Measurements from ENCODE around the gene KIF11. TPM values are rescaled to one million over a fixed set of nuclear protein-coding genes. Genes with fewer than 3 reads are reported as not detected.
A peak's percentile ranks its signal among the peaks of the same experiment; 100 is the strongest.

KIF11 gene
- total RNA-seq, 4 donors from 2014 or later: 0.27 to 1.6 (median 0.44) TPM

DNA sequence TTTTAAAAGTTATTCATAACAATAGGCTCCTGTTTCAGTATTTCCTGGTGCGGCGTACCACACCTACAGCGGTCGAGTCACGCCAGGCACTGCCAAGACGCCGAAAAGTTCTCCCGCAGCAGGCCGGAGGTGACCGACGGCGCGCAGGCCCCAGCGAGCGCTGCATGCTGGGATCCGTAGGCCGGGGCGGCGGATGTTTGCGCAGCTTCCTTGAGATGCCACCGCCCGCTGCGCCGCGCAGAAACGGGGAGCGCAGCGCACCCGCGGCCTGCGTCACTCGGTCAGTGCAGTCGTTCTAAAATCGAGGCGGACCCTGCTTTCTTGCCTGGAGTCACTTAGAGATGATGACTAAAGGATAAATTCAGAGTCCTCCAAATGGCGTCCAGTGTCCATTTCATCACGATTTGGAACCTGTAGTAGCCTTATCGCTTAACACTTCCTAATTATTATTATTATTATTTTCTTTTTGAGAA is 1.3 kb upstream of the KIF11 start:
- Histone ChIP-seq H3K27ac (peak overlapping the region; percentile 88 to 98 (median 94)), H3K36me3 (no peaks in the 10 kb centered on the region), H3K9me3 (no peaks in the 10 kb centered on the region), H3K4me3 (peak overlapping the region; percentile 64 to 71), H3K4me1 (peaks cover 0 to 31% (median 0%) of the 10 kb centered on the region in 3 donors), H3K27me3 (no peaks in the 10 kb centered on the region)
- WGBS, 2 donors (ENCODE audit: low coverage in 1 of 2): 0% methylated on average over 1 to 3 of the region's 38 CpGs
- peak; percentile 95 for ATAC-seq
- TF ChIP-seq POLR2AphosphoS5 (IDR thresholded peaks at IDR 0.05): peak; percentile 93
- TF ChIP-seq EP300 (IDR thresholded peaks at IDR 0.05): no peak
- peak; percentile 67 to 73 for TF ChIP-seq POLR2A (IDR thresholded peaks at IDR 0.05)
- TF ChIP-seq, protein P1, sequence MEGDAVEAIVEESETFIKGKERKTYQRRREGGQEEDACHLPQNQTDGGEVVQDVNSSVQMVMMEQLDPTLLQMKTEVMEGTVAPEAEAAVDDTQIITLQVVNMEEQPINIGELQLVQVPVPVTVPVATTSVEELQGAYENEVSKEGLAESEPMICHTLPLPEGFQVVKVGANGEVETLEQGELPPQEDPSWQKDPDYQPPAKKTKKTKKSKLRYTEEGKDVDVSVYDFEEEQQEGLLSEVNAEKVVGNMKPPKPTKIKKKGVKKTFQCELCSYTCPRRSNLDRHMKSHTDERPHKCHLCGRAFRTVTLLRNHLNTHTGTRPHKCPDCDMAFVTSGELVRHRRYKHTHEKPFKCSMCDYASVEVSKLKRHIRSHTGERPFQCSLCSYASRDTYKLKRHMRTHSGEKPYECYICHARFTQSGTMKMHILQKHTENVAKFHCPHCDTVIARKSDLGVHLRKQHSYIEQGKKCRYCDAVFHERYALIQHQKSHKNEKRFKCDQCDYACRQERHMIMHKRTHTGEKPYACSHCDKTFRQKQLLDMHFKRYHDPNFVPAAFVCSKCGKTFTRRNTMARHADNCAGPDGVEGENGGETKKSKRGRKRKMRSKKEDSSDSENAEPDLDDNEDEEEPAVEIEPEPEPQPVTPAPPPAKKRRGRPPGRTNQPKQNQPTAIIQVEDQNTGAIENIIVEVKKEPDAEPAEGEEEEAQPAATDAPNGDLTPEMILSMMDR (IDR thresholded peaks at IDR 0.05): peak in 2 of 4 experiments; percentile 15 to 33

DNA sequence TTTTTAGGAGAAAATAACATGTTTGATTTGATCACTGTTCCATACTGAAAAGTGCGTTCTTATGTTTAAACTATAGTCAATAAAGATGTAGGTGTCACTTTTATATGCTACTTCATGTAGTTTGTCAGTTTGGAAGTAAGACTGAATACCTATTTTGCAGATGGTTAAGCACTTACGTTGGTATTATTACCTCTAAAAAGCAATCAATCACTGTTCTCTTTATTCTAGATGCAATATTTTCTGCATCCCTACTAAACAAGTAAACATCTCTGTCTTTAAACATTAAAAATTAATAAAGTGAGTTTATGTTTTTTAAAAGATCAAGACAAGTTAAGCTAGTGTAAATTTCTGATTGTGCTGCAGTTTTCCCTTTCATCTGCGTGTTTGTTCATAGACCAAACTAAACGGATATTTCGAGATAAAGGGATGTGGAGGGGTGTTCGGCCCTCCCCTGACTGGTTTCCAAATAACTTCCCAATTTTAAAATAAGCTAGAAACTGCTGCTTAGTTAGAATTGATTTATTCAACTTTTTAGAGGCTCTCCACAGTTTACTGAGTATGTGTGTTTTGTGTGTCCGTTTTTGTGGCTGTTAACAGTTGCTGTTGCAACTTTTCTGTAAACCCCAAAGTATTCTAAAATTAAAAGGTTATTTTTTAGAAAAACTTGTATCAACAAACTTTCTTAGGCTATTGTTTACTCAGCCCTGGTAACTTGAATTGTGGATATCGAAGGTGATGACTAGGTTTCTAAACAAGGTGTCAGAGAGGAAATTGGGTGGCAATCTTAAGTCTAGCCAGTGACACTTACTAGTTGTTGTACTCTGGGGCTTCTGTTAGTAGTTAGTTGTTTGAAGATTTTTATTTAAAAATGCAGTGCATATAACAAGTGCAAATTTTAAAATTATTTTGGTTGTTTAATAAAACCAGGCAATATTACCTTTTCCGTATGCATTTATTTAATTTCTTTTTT is 974 bp downstream of the KIF11 start:
- no peaks in the 10 kb centered on the region for H3K9me3 ChIP-seq
- TF ChIP-seq POLR2A (IDR thresholded peaks at IDR 0.05) (no peak), EP300 (IDR thresholded peaks at IDR 0.05) (no peak), POLR2AphosphoS5 (IDR thresholded peaks at IDR 0.05) (no peak)
- TF ChIP-seq, protein P1 (IDR thresholded peaks at IDR 0.05): no peak
- WGBS, 2 donors (ENCODE audit: low coverage in 1 of 2): 11 to 12% methylated on average over 9 of the region's 9 CpGs
- H3K36me3 ChIP-seq: no peaks in the 10 kb centered on the region
- H3K27ac ChIP-seq: no peak overlapping the region
- peaks cover 0 to 31% (median 0%) of the 10 kb centered on the region in 3 donors for H3K4me1 ChIP-seq
- peak overlapping the region; percentile 64 to 71 for H3K4me3 ChIP-seq
- H3K27me3 ChIP-seq: no peaks in the 10 kb centered on the region
- ATAC-seq: no peak

DNA sequence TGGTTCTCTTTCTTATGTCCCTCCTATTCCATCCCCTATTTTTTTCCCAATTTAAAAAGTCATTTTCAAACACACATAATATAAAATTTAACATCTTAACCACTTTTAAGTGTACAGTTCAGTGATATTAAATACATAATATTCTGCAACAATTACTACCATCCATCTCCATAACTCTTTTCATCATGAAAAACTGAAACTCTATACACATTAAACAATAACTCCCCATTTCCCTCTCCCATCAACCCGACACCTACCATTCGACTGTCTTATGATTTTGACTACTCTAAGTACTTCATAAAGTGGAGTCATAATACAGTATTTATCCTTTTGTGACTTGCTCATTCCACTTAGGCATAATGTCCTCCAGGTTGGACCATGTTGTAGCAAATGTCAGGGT is 2.6 kb downstream of the KIF11 start:
- no peak overlapping the region for H3K27ac ChIP-seq

DNA sequence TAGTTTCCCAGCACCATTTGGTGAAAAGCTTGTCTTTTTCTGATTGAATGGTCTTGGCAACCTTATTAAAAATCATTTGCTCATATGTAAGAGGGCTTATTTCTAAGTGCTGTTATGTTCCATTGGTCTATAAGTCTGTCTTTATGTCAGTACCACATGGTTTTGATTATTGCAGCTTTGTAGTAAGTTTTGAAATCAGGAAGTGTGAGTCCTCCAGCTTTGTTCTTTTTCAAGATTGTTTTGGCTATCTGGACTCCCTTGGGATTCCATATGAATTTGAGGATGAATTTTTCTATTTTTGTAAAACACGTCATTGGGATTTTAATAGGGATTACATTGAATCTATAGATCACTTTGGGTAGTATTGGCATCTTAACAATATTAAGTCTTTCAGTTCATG is 5.4 kb downstream of the KIF11 start:
- H3K27ac ChIP-seq: no peak overlapping the region
- no peak for TF ChIP-seq POLR2AphosphoS5 (IDR thresholded peaks at IDR 0.05)
- TF ChIP-seq, protein P1 (IDR thresholded peaks at IDR 0.05): no peak
- no peak for TF ChIP-seq EP300 (IDR thresholded peaks at IDR 0.05)
- no peak for TF ChIP-seq POLR2A (IDR thresholded peaks at IDR 0.05)
- H3K4me1 ChIP-seq: peaks cover 0 to 7% (median 0%) of the 10 kb centered on the region in 3 donors
- WGBS, 2 donors (ENCODE audit: low coverage in 1 of 2): 89 to 100% methylated on average over 1 of the region's 1 CpG
- no peaks in the 10 kb centered on the region for H3K27me3 ChIP-seq
- no peak overlapping the region for H3K4me3 ChIP-seq
- no peaks in the 10 kb centered on the region for H3K9me3 ChIP-seq
- no peaks in the 10 kb centered on the region for H3K36me3 ChIP-seq
- ATAC-seq: no peak

More for the DNA sequence above, 2.6 kb downstream of the KIF11 start:
- Histone ChIP-seq H3K4me3 (no peak overlapping the region), H3K9me3 (no peaks in the 10 kb centered on the region), H3K4me1 (peaks cover 0 to 31% (median 0%) of the 10 kb centered on the region in 3 donors), H3K27me3 (no peaks in the 10 kb centered on the region), H3K36me3 (no peaks in the 10 kb centered on the region)
- TF ChIP-seq, protein P1 (IDR thresholded peaks at IDR 0.05): no peak
- TF ChIP-seq POLR2A (IDR thresholded peaks at IDR 0.05) (no peak), EP300 (IDR thresholded peaks at IDR 0.05) (no peak), POLR2AphosphoS5 (IDR thresholded peaks at IDR 0.05) (no peak)
- 92 to 98% methylated on average over 2 of the region's 2 CpGs for whole genome bisulfite sequencing, 2 donors (ENCODE audit: low coverage in 1 of 2)
- no peak for ATAC-seq

Measured in gastroesophageal sphincter (tissue), 4 donors.